ENCODE results near the gene ZNF844.
"Not testable (repeated sequence)": the region's sequence is repeated elsewhere in the genome, so short reads cannot be mapped to it uniquely, and the experiment has no call there.

Gene ZNF844

GRCh38 chr19:12064590-12065538, at the start of gene ZNF844:
TSS of gene ZNF844 (plus strand) at chr19:12064731. CDS start at chr19:12064874, 143 bp downstream.
- peak; percentile 56 to 80 (median 57) for DNase-seq (ENCODE audit: low read depth in 3 of 3)

DNA sequence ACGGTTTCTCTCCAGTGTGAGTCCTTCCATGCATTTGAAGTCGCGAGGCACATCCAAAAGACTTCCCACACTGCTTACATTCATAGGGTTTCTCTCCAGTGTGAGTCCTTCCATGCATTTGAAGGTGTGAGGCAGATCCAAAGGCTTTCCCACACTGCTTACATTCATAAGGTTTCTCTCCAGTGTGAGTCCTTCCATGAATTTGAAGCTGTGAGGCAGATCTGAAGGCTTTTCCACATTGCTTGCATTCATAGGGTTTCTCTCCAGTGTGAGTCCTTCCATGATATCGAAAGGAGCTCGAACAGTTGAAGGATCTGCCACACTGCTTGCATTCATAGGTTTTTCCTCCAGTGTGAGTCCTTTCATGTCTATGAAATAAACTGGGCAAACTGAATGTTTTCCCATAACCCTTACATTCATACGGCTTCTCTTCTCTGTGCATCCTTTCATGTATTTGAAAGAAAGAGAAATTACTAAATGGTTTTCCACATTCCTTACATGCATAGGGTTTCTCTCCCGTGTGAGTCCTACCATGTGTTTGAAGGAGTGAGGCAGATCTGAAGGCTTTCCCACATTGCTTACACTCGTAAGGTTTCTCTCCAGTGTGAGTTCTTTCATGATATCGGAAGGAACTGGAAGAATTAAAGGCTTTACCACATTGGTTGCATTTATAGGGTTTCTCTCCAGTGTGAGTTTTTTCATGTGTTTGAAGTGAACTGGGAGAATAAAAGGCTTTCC, 49.3 kb upstream of the ZNF844 start:
- DNase-seq (ENCODE audit: low read depth in 3 of 3), result no peak

GRCh38 chr19:12015753-12016116, 48.8 kb upstream of the ZNF844 start:
- DNase-seq (ENCODE audit: low read depth in 3 of 3), result no peak

DNA sequence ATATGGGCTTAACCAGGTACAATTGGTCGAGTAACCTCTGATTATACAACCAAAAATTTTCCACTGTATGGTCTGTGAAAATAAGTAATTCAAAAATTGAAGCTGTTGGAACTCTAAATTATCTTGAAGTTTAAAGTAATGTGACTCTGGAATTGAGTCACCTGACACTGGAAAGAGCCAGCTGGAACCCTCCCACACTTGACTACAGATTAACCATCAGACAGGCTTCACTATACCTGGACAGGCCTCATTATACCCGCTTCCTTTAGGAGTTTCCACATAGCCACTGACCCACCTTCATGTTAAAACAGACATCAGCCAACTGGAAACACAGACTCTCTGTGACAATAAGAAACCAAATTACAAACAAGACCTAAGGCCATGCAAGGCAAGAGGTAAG, 30.3 kb upstream of the ZNF844 start:
- DNase-seq (ENCODE audit: low read depth in 3 of 3), result no peak

DNA sequence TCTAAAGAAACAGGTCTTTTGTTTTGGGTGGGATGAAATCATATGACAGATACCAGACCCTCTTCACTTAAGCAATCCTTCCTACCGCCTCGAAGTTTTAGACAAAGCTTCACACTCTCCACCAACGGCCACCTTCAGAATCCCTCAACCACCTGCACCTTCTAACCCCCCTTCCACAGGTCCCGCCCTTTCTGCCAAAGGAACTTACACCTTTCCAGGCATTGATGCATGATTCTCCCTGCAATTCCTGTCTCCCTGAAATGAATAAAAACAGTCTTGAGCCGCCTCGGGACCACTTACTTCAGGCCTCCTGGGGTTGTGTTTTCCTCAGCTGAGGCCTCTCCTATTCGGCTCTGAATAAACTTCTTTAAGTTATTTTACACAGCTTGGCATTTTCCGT, 29.9 kb upstream of the ZNF844 start:
- DNase-seq (ENCODE audit: low read depth in 3 of 3), result no peak

DNA sequence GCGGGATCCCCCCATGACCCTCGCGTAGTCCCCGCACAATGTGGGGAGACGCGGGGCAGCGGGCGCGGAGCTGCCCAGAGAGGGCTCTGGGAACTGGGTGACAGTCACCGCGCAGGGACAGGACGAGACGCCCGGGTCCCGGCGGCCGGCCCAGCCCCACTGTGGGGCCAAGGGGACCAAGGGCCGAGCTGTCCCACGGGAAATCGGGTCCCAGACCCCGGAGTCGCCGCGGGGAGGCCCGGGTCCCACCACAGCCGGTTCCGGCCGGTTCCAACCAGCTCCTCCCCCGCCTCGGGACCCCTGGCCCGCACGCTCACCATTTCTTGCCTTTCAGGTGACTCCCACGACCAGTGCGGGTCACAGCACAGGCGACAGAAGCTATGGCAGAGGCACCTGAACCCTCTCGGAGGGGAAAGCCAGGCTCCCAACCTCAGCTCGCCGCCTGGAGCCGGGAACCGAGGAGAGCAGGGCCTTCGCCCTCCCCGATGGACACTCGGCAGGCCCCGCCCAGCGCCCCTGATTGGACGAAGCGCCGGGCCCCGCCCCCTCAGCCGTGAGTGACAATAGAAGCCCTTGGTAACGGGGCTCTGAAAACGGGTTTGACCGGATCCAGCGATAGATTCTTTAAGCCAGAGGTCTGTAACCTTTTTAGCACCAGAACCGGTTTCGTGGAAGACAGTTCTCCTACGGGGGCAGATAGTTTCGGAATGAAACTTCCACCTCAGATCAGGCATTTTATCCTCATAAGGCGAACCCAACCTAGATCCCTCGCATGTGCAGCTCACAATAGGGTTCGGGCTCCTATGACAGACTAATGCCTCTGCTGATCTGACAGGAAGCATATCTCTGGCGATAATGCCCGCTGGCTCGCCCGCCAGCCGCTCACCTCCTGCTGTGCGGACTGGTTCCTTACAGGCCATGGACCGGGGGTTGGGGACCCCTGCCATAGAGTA, 29.0 kb upstream of the ZNF844 start, which contains the start of gene ZNF433:
Gene ZNF433 (minus strand): TSS at position 460 of the 953 bp plus-strand sequence. CDS start 140 bp downstream, at position 320.
- peak; percentile 45 to 80 (median 65) for DNase-seq (ENCODE audit: low read depth in 3 of 3)

- no peak for DNase-seq (ENCODE audit: low read depth in 3 of 3)
Measured at GRCh38 chr19:12042893-12043292, 21.6 kb upstream of the ZNF844 start.

GRCh38 chr19:12043752-12044422, 20.6 kb upstream of the ZNF844 start:
- DNase-seq (ENCODE audit: low read depth in 3 of 3), result no peak

GRCh38 chr19:12047868-12048267, 16.7 kb upstream of the ZNF844 start:
- DNase-seq (ENCODE audit: low read depth in 3 of 3), result no peak

DNA sequence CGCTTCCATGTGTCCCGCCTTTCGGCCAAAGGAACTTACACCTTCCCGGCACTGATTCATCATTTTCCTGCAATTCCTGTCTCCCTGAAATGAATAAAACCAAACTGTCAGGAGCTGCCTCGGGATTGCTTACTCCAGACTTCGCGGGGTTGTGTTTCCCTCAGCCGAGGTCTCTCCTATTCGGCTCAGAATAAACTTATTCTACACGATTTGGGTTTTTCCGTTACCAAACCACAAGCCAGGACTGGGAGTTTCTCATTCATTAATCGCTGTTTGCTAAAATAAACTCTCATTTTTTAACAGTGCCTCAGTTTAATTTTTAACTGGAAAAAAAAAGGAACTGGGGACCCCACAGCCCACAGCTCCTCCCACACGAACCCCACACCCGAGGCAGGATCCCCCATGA, 12.4 kb upstream of the ZNF844 start:
- no peak for DNase-seq (ENCODE audit: low read depth in 3 of 3)

DNA sequence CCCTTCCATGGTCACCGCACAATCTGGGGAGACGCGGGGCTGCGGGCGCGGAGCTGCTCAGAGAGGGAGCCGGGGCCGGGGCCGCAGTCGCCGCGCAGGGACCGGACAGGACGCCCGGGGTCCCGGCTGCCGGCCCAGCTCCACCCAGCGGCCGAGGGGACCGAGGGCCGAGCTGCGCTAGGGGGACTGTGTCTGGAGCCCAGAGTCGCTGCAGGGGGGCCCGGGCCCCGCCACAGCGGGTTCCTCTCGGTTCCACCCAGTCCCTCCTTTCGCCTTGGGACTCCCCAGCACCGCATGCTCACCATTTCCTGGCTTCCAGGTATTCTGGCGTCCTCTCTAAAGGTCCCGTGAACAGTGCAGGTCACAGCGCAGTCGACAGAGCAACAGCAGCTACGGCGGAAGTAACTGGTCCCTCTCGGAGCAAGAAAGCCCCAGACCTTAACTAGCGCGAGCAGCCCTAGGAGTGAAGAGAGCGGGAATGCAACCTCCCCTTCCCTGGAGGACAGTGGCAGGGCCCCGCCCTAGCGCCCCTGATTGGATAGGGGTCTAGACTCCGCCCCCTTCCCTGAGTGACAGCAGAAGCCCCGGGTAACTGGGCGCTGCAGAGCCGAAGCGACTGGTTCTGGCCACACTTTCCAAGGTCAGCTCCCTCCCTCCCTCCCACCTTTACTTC, 11.9 kb upstream of the ZNF844 start, which contains the start of gene ZNF878:
Gene ZNF878 (minus strand): TSS at position 465 of the 673 bp plus-strand sequence. CDS start 160 bp downstream, at position 305.
- DNase-seq (ENCODE audit: low read depth in 3 of 3), result peak; percentile 32 to 72 (median 40)

DNA sequence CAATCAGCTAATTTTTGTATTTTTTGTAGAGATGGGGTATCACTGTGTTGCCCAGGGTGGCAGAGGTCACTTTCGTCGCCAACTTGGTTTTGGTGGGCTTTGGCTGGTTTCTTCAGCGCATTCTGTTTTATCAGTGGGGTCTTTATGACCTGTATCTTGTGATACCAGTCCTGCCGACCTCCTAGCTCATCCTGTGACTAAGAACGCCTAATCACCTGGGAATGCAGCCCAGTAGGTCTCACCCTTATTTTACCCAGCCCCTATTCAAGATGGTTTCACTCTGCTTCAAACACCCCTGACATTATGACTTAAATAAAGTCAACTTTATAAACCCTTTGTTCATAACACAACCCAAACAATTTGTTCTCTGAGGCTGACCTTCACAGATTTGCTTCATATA, 8.7 kb upstream of the ZNF844 start:
- no peak for DNase-seq (ENCODE audit: low read depth in 3 of 3)

DNA sequence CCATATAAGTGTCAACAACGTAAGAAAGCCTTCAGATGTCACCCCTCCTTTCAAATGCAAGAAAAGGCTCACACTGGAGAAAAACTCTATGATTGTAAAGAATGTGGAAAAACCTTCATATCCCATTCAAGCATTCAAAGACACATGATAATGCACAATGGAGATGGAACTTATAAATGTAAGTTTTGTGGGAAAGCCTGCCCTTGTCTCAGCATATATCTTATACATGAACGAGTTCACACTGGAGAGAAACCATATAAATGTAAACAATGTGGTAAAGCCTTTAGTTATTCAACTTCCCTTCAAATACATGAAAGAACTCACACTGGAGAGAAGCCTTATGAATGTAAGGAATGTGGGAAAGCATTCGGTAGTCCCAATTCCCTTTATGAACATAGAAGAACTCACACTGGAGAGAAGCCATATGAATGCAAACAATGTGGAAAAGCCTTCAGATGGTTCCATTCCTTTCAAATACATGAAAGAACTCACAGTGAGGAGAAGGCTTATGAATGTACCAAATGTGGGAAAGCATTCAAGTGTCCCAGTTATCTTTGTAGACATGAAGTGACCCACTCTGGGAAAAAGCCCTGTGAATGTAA, 11.1 kb downstream of the ZNF844 start:
- no peak for DNase-seq (ENCODE audit: low read depth in 3 of 3)

DNA sequence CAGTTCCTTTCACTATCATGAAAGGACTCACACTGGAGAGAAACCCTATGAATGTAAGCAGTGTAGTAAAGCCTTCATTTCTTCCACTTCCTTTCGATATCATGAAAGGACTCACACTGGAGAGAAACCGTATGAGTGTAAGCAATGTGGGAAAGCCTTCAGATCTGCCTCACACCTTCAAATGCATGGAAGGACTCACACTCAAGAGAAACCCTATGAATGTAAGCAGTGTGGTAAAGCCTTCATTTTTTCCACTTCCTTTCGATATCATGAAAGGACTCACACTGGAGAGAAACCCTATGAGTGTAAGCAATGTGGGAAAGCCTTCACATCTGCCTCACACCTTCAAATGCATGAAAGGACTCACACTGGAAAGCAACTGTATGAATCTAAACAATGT, 11.8 kb downstream of the ZNF844 start:
- not testable (repeated sequence) for DNase-seq (ENCODE audit: low read depth in 3 of 3)

DNA sequence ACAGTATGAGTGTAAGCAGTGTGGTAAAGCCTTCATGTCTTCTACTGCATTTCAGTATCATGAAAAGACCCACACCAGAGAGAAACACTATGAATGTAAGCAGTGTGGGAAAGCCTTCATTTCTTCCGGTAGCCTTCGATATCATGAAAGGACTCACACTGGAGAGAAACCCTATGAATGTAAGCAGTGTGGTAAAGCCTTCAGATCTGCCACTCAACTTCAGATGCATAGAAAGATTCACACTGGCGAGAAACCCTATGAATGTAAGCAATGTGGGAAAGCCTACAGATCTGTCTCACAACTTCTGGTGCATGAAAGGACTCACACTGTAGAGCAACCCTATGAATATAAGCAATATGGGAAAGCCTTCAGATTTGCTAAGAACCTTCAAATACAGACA, 12.8 kb downstream of the ZNF844 start:
- DNase-seq (ENCODE audit: low read depth in 3 of 3), result no peak

- DNase-seq (ENCODE audit: low read depth in 3 of 3), result not testable (repeated sequence)
Measured at GRCh38 chr19:12083336-12083735, 18.8 kb downstream of the ZNF844 start.

DNA sequence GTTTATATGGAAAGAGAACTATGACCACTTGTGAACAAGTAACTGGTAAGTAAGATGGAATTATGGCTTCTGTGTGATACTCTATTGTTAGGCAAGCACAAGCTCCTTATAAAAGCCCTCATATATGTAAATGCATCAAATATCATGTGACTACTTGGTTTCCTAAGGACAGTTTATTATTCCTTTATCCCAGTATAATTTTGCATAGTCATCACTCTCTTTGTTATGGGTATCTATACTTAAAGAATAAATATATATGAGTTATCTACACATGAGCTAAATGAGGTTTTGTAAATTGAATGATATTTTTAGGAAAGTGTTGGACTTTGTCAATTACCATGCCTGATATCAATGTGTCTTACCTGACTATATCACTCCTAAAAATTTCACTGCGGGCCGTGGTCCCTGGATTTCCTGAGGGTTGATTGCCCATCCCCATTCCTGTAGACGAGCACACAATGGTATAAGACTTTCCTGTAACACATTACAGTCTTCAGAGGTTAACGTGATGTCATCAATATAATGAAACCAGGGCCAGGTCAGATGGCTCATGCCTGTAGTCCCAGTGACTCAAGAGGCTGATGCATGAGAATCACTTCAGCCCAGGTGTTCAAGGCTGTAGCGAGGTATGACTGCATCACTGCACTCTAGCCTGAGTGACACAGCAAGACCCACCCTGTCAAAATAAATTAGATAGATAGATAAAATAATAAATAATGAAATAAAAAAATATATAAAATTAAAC, 20.7 kb downstream of the ZNF844 start:
- DNase-seq (ENCODE audit: low read depth in 3 of 3), result no peak

DNA sequence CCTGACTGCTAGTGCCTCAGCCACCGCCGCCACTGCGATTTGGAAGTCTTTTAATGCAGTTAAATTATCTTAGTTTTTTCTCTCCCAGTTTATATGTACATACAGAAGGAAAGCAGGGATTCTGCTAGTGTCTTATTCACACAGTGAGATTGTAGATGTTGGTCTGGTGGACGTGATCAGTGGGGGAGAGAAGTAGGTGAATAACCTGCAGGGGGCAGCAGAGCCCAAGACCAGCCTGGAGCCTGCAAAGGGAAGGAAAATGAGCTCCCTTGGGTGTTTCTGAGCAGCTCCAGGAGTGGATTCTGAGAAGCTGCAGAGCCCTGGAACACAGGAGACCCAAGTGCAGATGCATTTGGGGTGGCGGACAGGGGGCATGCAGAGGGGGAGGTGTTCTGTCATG, 26.3 kb downstream of the ZNF844 start:
- DNase-seq (ENCODE audit: low read depth in 3 of 3), result peak; percentile 43 to 73 (median 47)

Measured in stimulated activated CD4-positive, alpha-beta T cell treated with anti-CD3 and anti-CD28 coated beads, TNF-alpha, amount 100 ng/mL, for 24 hours (primary cell).